Right ventricle myocardium inferior (tissue), 1 donor: Measurements from ENCODE around the gene KCNC2. TPM values are rescaled to one million over a fixed set of nuclear protein-coding genes. Genes with fewer than 3 reads are reported as not detected.

Experiments used
- ATAC-seq: fragments of 200-7000 bp; cut with Tn5 transposase; one replicate; pipeline ENCODE4 v1.9.1; 2020; ENCODE audit warnings: mild to moderate bottlenecking, moderate library complexity
- DNase-seq: peaks from one replicate; pipeline ENCODE4 v3.0.0; 2021; ENCODE audit errors: missing footprints
- intact Hi-C: fragments of 100-400 bp; cut with DNase I; formaldehyde crosslinking; loops from one replicate; pipeline ENCODE4 v1.11.0; 2022
- total RNA-seq: library from RNA; stranded (reverse); fragmentation: NEBNext Ultra II Directional; extraction: Animal tissue kit (Norgen Biotek cat#: 25700); gene quantifications from one replicate; pipeline ENCODE4 v1.2.1, GENCODE V29; 2021
- donor health status: DM: no; HTN: yes; CAD: no; lungs with severe emphysema.

KCNC2 gene
- total RNA-seq, 1 donor from 2014 or later = not detected

DNA sequence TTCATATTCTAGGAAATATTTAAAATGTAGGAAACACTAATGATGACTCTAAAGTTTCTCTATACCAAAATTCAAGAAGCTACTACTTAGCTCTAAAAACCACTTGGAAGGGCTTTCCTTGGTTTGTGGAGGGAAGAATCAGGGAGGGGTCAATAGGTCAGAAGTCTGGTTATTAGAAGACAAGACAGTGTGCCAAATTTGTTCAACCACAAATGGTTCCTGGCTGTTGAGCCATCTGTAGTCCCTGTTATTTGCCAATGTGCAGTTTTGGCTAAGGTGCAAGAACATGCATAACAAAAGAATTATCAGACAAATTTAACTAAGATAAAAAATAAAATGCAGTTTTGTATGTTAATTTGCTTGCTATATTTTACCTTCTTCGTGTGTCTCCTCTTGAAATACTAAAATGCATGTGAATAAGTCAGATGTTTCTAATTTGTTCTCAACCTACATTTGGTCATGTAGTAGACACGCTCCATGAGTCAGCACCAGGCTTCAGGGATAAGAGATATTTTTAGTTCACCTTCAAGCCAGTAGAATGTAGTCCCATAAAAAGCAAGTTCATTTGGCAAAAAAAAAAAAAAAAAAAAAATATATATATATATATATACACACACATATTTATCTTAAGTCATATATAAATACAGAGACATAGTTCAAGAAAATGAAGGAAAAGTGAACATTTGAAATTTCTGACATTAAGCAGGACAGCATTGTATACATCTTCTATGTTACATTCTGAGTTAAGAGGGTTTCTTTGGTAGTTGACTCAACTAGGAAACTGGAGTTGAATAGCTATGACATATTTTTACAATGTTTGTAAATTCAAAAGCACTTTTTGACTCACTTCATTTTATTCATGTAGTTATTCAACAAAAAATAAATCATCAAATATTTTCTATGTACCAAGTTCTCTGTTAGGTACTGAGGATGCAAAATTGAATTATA is 123.3 kb downstream of the KCNC2 start:
- ATAC-seq (no peak), DNase-seq (no peak)
- intact Hi-C loops = no loop called here

DNA sequence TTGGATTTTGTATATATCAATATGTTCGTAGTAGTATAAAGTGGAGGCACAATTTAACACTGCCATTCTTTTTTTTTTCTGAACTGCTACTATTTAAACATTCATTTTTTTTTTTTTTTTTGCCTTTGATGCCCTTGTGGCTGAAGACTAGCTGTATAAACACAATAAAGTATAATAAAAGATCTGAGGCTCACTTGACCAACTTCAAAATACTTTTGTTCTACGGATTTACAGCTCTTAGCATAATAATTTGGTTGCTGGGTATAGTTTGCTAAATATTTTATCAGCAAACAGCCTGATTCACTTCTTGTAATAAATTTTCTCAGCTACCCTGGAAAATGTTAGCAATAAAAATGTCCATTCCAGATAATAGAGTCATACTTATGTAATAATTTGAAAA is 128.3 kb downstream of the KCNC2 start:
- intact Hi-C loops = no loop called here
- ATAC-seq = no peak

DNA sequence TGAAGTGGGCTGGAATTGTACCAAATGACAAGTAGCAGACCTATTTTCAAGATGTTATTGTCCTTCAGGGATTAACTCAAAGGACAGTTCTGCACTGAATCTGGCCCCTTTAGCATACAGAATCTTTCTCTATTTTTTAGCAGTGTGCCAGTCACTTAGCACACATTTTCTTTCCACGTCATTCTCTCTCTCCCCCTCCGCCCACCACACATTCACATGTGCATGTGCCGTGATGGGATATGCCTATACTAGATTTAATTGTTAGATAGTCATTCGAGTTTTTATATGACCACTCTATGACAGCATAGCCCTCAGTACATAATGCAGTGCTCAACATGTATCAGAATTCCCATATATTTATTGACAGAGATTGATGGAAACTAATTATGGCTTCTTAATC is 129.1 kb downstream of the KCNC2 start:
- no peak for DNase-seq
- intact Hi-C loops = no loop called here

More for the DNA sequence above, 128.3 kb downstream of the KCNC2 start:
- no peak for DNase-seq

DNA sequence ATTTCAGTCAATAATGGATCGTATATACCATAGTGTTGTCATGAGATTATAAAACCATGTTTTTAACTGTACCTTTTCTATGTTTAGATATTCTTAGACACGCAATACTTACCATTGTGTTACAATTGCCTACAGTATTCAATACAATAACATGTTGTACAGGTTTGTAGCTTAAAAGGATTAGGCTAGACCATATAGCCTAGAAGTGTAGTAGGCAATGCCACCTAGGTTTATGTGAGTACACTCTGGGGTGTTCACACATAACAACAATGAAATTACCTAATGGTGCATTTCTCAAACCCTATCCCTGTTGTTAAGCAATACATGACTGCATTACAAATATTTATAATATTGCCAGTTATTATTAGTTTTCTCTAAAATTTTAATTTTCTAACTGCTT is 144.2 kb downstream of the KCNC2 start:
- intact Hi-C loops = no loop called here
- ATAC-seq (no peak), DNase-seq (no peak)

More for the DNA sequence above, 129.1 kb downstream of the KCNC2 start:
- ATAC-seq = no peak

DNA sequence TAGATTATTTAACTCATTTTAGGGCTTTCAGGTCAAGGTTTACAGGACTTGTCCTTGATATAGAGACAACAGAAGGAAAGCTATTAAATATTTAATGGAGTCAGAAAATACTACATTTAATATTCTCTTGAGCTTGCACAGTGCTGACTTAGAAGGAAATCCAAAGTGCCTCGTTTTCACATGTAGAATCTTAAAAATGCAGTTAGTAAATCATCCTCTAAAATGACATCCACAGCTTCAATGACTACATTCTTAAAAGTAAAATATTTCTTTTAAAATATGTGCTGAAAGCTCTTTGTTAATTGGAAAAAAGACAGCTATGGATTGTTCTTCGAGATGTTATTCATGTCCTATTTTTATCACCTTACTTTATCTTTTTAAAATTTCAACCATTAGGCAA is 146.9 kb downstream of the KCNC2 start:
- intact Hi-C loops = no loop called here
- no peak for ATAC-seq
- DNase-seq = no peak

DNA sequence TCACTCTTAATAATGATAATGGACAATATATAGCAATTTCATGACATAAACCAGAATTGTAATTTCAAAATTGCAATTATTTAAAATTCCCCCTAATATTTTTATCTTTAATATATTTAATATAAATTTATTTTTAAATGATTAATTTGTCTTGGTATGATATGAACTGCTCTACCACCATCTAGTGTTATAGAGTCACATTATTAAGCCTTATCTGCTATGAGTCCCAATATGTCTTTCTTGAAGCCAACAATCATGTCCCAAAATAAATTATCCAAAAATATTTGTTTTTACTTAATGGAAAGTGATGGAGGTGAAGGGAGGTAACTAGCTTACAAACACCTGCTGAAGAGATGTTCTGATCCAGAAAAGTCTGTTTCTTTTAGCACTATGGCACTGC is 151.4 kb downstream of the KCNC2 start:
- ATAC-seq (no peak), DNase-seq (no peak)
- intact Hi-C loops = no loop called here

DNA sequence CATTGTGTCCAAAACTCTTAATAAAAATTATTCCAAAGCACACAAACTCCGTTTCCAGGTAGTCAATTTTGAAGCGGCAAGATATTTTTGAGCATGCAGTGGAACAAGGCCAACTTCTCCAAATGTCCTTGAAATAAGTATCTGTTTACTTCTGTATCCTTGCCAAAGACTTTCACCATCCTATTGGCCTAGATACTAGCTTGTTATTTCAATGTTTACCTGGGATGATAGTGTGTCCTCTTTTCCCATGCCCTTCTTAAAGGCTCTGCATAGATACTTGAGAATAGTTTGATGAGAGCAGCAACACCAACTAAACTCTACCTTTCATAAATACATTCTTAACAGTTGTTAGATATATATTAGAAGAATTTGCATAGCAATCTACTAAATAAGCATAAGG is 160.9 kb downstream of the KCNC2 start:
- intact Hi-C loops = no loop called here
- ATAC-seq (no peak), DNase-seq (no peak)

DNA sequence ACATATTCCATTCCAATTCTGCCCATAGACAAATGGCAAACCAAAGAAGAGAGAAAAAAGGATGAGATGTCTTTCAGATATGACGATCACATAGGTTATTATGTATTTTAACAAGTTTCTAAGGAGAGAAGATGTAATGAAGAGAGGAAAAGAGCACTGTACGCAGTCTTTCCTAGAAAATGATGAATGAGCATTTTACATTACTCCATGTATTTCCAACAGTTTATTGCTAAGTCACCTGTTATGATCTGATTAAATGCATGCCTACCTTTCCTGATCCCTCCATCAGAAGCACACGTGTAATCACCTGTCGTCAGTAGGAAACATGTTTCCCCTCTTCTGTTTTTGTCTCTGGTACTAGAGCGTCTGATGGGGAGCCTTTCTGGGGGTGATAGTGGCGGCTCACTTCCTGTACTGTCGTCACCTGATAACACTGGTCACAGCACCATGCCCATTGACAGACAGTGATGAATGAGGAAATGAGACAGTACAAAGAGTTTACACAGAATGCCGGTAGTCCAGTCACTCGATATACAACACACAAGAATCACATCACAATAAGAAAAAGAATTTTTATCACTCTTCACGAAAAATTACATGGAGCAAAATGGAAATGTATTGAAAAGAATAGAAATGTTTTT is 161.6 kb downstream of the KCNC2 start:
- intact Hi-C loops = no loop called here
- no peak for DNase-seq
- ATAC-seq = no peak

DNA sequence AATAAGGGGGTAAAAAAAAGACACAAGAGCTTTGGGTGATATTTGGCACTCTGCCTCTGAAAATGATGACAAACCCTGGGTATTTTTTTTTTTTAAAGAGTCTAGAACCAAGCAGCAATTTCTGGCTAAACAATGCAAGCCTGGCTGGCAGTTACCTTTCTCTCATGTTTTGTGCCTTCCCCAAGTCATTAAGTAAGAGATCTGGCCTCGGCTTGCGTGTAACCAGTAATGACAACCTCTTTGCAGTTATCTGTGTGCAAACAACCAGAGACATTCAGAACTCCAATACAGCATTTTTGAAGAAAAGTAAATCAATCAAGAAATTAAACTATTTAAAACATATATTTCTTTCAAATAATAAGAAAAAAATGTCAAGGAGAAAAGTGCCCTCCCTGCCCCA is 167.5 kb downstream of the KCNC2 start:
- no peak for ATAC-seq
- no peak for DNase-seq
- intact Hi-C loops = no loop called here

DNA sequence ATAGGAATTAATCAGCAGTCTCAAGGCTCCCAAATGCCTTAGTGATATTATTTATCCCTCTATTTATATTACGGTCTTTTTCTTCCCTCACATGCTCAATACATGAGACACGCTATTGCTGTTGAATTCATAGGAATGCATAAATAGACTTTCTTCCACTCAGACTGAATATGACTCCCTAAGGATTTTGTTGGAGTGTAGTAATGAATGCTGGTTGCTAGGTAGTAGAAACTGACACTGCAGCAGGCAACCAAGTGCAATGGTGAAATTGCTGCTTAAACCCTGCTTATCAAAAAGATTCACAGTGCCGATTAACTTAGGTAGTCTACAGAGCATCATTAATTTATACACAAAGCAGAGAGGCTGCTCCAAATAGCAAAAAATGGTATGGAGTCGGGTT is 168.2 kb downstream of the KCNC2 start:
- intact Hi-C loops = no loop called here
- no peak for DNase-seq
- ATAC-seq = no peak

DNA sequence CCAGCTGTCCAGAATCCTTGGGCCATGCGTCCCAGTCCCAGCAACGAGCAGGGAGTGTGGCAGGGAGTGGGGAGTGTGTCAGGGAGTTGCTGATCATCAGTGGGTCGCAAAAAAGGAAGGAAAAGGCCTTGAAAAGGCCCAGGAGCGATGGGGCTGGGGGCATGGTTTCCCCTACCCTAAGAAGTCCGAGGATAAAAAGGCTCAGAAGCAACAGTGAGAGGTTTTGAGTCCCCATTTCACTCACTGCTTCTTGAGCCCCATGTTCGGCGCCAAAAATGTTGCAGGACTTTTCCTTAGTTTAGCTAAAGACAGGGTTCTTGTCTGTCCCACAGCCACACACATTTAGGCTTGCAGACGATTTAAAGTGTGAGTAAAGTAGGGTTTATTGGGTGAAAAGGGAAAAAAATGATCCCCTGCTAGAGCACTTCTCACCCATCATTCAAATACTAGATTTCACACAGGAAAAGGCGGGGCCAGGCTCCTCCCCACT is 189.5 kb downstream of the KCNC2 start:
- ATAC-seq = no peak
- intact Hi-C loops = no loop called here
- no peak for DNase-seq

DNA sequence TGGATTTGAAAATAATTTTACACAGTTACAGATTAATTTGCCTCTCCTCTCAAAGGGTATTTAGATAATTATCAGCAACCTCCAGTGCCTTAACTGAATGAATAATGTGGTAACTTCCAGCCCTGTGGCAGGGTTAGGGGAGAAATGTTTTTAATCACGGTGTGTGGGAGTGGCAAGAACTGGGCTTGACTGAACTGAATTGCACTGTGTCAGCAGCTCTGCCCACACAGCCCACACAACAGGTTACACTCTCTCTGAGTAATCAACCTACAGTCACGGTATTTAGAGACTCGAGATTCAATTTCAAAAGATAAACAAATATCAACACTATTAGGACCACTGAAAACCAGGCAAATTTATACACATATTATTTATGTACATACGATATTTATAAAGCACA is 198.5 kb downstream of the KCNC2 start:
- no peak for ATAC-seq
- DNase-seq = no peak
- intact Hi-C loops = no loop called here

DNA sequence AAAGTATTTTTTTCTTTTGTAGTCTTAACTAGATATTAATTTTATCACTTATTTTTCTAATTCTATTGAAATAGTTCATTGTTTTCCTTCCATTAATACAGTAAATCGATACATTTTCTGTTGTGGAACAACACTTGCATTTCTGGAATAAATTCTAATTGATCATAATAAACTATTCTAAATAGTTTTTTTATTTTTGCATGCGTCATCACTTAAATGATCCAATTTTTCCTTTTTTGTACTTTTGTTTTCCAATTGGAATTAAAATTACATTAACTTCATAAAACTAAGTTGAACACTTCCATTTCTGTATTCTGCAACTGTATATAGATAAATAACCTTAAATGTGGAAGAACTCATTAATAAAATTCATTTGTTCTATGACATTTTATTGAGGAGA is 202.5 kb downstream of the KCNC2 start:
- intact Hi-C loops = no loop called here
- DNase-seq (no peak), ATAC-seq (no peak)

DNA sequence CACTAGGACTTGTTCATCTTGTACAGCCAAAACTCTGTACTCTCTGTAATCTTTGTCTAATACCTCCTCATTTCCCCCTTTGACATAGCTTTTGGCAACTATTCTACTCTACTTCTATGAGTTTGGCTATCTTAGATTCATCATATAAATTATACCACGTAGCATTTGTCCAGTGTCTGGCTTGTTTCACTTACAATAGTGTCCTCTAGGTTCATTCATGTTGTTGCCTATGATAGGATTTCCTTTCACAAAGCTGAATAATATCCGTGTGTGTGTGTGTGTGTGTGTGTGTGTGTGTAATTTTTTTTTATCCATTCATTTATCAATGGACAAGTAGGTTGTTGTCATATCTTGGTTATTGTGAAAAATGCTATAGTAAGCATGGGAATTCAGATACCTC is 209.5 kb downstream of the KCNC2 start:
- ATAC-seq = no peak
- intact Hi-C loops = no loop called here

DNA sequence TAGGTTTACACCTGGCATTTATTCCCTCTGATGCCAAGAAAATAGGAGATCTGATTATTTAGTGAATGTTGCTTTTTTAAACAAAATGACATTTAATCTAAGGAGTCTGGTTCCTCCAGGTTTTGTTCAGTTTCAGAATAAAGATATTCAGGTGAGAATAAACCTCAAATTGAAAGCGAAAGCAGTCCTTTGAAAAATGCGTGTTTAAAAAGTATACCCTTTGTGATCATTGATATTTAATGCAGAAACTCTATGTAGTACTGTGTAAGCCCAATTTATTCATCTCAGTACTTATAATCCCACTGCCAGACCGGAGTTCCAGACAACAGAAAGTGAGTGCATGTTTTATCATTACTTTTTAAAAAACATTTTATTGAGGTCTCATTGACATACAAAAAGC is 210.2 kb downstream of the KCNC2 start:
- intact Hi-C loops = no loop called here
- no peak for DNase-seq
- no peak for ATAC-seq

More for the DNA sequence above, 209.5 kb downstream of the KCNC2 start:
- DNase-seq = no peak

Other genes with a start within 250 kb of the KCNC2 start
- 11.4 TPM for gene CAPS2, start 120.5 kb upstream of the KCNC2 start, total RNA-seq
- not detected for gene GLIPR1L1, start 124.8 kb upstream of the KCNC2 start, total RNA-seq
- gene GLIPR1L2, start 181.2 kb upstream of the KCNC2 start, total RNA-seq = 1.4 TPM